Liver (tissue), 3 donors: ENCODE data around the gene TBC1D1.

Experiments used
- CTCF ChIP-seq: fragments of 150-350 bp; IDR thresholded peaks from 2 replicates; pipeline ENCODE4 v1.5.1; 2017; ENCODE audit warnings: improper control_type of control experiment, low read depth, low read length; ENCODE audit not compliant: missing input control
- RAD21 ChIP-seq, 2 donors: IDR thresholded peaks; 2 replicates each; pipeline ENCODE4 v1.6.1; 2016; ENCODE audit warnings: antibody characterized with exemption in 2 of 2, mild to moderate bottlenecking in 2 of 2
- donor health status: healthy.
- donor health status: healthy.

GRCh38 chr4:38086151-38086848 lies 195.4 kb downstream of the TBC1D1 start:
- TF ChIP-seq CTCF (no peak), RAD21 (IDR thresholded peaks at IDR 0.05) (no peak)
